VCaP (cell line): ENCODE data around the gene CST4.

Experiments
- H3K27ac ChIP-seq: fragments of 450-650 bp; 2 replicates; pipeline ENCODE4 v1.5.1; 2017
- CTCF ChIP-seq: fragments of 450-650 bp; conservative IDR thresholded peaks from 2 replicates; pipeline ENCODE4 v1.5.1; 2017; ENCODE audit warnings: mild to moderate bottlenecking, moderate library complexity

Gene CST4

GRCh38 chr20:23656372-23656771, 32.5 kb downstream of the CST4 start:
- no peak overlapping the region for H3K27ac ChIP-seq
- TF ChIP-seq CTCF: no peak

GRCh38 chr20:23655491-23656211, 33.2 kb downstream of the CST4 start:
- H3K27ac ChIP-seq: no peak overlapping the region
- no peak for TF ChIP-seq CTCF

GRCh38 chr20:23654717-23655116, 34.1 kb downstream of the CST4 start:
- no peak for TF ChIP-seq CTCF
- no peak overlapping the region for H3K27ac ChIP-seq

GRCh38 chr20:23654000-23654399, 34.8 kb downstream of the CST4 start:
- TF ChIP-seq CTCF: no peak
- no peak overlapping the region for H3K27ac ChIP-seq

GRCh38 chr20:23653400-23653938, 35.4 kb downstream of the CST4 start:
- no peak overlapping the region for H3K27ac ChIP-seq
- no peak for TF ChIP-seq CTCF

- TF ChIP-seq CTCF: no peak
- no peak overlapping the region for H3K27ac ChIP-seq
Measured at GRCh38 chr20:23652926-23653325, 35.9 kb downstream of the CST4 start.

GRCh38 chr20:23652371-23652770, 36.5 kb downstream of the CST4 start:
- no peak for TF ChIP-seq CTCF

More at GRCh38 chr20:23652371-23652770, 36.5 kb downstream of the CST4 start:
- H3K27ac ChIP-seq: no peak overlapping the region
